NCI-H146 (cell line): Measurements from ENCODE around the gene SBNO2.

Experiments used
- DNase-seq: peaks from one replicate; lab custom pipeline; 2025; lab: John Stamatoyannopoulos, UW

Gene SBNO2

GRCh38 chr19:1168572-1169410, 5.3 kb downstream of the SBNO2 start:
- DNase-seq, result no peak

- DNase-seq, result no peak
Measured at GRCh38 chr19:1167687-1168571, 6.1 kb downstream of the SBNO2 start.

- no peak for DNase-seq
Measured at GRCh38 chr19:1166872-1167573, 7.0 kb downstream of the SBNO2 start.

DNA sequence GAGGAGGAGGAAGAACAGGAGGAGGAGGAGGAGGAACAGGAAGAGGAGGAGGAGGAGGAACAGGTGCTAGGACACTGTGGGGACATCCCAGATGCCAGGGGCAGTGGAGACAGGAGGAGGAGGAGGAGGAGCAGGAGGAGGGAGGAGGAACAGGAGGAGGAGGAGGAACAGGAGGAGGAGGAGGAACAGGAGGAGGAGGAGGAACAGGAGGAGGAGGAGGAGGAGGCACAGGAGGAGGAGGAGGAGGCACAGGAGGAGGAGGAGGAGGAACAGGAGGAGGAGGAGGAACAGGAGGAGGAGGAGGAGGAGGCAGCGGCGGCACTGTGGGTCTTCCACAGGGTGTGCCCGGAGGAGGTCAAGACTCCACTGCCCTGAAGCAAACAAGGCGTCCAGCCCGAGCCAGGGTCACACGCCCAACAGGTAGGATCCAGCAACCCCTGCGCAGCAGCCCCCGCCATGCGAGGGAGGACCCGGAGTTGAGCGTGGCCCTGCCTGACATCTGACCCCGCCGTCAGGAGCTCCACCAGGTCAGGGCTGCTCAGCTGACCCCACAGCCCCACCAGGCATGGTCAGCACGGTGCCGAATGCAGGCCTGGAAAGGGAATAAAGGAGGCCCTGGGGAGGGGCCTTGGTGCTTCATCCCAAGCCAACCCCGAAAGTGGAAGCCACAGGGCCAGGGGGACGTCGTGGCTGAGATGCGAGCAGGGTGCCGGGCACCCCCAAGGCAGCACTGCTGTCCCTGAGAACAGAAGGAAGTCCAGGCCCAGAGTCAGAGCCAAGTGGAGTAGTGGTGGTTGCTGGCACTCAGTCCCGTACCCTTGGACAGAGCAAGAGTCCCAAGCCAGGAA, 9.2 kb downstream of the SBNO2 start:
- no peak for DNase-seq

DNA sequence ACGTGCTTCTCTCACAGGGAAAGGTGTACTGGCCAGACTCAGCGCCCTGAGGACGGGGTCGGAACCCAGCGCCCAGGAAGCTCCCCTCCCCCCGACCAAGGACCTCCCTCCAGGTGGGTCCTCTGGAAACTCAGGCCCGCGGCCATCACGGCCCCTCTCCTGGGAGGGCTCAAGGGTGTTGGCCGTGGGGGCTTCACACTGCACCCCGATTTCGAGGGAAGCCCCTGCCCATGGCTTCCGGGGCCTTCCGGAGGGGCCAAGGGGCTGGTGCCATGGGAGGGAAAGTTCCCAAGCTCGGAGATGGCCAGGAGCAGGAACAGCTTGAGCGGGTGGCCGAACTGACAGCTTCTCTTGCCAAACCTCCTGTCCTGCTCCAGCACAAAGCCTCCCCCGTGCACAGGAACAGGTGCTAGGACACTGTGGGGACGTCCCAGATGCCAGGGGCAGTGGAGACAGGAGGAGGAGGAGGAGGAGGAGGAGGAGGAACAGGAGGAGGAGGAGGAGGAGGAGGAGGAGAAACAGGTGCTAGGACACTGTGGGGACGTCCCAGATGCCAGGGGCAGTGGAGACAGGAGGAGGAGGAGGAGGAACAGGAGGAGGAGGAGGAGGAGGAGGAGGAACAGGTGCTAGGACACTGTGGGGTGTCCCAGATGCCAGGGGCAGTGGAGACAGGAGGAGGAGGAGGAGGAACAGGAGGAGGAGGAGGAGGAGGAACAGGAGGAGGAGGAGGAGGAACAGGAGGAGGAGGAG, 10.0 kb downstream of the SBNO2 start:
- no peak for DNase-seq

- DNase-seq, result no peak
Measured at GRCh38 chr19:1163283-1163933, 10.7 kb downstream of the SBNO2 start.

DNA sequence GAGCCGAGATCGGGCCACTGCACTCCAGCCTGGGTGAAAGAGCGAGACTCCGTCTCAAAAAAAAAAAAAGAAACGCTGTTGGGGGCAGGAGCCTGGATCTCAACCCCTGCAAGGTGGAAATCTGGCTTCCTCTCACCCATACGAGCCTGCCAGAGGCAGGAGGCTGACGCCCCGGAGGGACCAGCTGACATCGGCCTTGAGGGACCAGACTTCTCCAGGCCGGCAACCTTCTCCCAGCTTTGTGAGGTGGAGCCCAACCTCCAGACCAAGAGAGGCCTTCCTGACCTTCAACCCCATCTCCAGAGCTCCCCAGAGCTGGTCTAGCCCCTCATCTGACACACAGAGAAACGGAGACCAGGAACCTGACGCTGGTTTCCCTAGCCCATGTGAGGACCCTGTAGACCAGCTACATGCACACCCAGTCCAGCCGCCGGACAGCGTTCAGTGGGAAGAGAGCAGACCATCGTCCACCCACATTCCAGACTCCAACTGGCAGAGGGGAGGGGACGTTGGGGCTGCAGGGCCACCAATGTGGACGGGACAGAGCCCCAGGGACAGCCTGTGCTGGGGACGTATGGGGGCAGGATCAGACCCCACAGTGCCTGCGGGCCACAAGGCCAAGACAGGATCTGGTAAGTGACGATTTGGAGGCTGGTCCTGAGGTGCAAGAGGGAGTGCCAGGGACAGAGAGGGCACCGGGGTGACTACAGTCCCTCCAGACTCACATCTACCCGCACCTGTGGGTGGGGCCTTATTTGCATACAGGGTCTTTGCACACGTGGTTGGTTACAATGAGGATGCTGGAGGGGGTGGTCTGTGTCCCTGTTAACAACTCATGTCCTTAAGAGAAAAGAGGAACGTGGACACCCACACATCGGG, 11.4 kb downstream of the SBNO2 start:
- DNase-seq, result no peak

DNA sequence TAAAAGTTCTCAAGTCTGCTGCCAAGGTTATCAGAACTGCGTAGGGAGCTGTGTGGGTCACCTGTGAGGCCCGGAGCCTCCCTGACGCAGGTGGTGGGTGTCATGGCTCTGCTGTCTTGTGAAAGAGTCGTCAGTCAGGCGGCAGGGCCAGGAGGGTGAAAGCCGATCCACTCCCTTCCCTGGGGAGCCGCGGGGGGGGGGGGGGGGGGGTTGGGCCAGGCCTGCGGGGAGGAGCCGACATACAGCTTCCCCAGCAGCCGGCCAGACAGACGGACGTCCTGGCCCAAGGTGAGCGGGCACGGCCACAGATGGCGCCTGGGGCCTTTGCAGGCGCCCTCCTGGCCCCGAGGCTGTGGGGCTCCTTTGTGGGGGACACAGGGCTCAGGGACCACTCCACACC, 12.4 kb downstream of the SBNO2 start:
- peak; percentile 71 for DNase-seq

DNA sequence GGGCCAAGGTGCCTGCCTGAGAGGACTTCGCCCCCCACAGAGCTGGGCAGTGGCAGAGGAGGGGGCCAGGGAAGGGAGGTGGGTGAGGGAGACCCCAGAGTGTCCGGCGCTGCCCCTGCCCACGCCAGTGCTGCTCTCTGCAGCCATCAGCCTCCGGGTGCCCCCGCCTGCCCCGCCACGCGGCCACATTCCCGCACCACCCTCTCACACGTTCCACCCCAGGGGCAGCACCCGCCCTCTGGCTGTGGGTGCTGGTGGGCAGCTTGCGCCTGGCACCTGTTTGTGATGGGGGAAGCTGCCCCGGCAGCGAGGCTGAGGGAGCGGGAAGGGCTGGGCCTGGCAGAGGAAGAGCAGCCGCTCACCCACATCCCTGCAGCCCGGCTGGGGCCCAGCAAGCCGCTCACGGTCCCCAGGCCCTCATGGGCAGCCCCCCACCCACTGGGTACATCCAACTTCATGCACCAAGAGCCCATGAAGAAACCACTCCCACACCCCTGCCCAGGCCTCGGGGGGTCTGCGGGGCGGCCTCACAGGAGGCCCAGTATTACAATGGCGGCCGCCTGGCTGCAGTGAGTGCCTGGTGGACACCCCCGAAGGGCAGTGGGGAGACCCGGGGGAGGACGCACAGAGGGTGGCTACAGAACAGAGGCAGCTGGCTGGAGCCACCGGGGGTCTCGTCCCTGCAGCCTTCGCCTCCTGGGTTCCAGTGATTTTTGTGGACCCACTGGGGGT, 14.0 kb downstream of the SBNO2 start:
- no peak for DNase-seq

DNA sequence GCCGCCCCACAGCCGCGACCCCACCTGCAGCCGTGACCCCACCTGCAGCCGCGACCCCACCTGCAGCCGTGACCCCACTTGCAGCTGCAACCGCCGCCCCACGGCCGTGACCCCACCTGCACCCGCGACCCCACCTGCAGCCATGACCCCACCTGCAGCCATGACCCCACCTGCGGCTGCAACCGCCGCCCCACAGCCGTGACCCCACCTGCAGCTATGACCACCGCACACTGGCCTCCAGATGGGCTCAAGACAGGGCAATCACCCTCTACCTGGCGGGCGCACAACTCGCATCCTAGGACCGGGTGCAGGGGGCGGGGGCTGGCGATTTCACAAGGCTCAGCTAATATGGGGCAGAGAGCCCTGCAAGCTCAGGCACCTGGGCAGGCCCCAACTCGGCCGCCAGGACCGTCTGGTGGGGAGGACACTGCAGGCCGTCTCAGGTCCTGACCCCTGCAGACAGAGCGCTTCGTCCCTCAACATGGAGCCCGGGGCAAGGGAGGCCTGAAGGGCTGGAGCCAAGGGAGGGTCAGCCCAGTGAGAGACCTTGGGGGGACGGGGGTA, 15.1 kb downstream of the SBNO2 start:
- no peak for DNase-seq

- DNase-seq, result no peak
Measured at GRCh38 chr19:1157931-1158884, 15.9 kb downstream of the SBNO2 start.

GRCh38 chr19:1156830-1157615, 17.0 kb downstream of the SBNO2 start:
- DNase-seq, result no peak

- DNase-seq, result no peak
Measured at GRCh38 chr19:1156305-1156801, 17.7 kb downstream of the SBNO2 start.

GRCh38 chr19:1155352-1156304, 18.4 kb downstream of the SBNO2 start:
- no peak for DNase-seq
